NCI-H2029 treated with DMSO at 0.1 percent for 48 hours (cell line): ENCODE measurements around the gene ABCA1.
"Not testable (repeated sequence)": the region's sequence is repeated elsewhere in the genome, so short reads cannot be mapped to it uniquely, and the experiment has no call there.

Experiments
- DNase-seq: peaks from one replicate; lab custom pipeline; 2025; lab: John Stamatoyannopoulos, UW

The ABCA1 gene

DNA sequence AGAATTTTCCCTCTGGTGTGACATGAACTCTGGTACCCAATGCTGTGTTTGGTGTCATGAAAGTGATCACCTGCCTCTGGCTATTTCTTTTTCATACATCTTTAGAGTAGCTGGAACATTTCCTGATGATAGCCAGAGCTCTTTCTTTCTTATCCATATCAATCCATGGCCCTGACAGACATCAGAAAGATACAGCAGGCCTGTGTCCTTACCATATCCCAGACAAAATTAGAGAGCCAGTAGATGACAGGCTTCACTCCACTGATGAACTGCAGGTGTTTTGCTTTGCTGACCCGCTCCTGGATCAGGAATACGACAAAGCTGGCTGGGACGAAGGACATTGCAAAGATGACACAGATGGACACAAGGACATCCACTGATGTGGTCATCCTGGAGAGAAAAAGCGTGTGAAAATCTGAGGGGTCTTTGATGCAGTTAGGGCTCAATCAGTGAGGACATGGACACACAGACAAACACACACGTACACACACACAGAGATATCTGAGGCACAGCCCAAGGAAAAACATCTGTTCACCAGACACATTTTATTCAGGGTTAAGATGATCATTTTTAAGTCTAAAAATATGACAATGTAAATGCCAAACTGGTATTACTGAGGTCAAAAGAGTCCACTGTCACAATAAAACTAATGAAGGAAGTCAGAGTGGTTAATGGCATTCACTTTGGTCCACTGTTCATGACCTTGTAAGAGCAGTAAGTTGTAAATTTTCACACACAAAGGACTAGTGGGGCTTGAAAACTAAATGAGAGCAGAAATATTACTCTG lies 129.6 kb downstream of the ABCA1 start:
- no peak for DNase-seq

DNA sequence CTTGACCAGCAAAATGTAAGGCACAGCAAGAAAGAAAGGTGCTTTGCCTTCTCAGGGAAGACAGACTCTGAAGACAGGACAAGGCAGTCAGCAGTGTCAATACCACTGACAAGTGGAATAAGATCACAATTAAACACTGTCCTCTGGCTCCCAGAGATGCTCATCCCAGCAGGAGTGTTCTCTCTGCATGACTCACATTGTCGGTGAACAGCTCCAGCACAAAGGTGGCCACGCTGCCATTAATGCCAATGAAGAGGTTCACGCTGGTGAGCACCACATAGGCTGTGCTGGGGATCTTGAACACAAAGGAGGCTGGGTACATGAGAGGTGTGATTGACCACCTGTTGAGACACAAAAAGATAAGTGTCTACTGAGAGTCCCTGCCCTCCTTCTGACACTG lies 132.1 kb downstream of the ABCA1 start:
- DNase-seq: no peak

DNA sequence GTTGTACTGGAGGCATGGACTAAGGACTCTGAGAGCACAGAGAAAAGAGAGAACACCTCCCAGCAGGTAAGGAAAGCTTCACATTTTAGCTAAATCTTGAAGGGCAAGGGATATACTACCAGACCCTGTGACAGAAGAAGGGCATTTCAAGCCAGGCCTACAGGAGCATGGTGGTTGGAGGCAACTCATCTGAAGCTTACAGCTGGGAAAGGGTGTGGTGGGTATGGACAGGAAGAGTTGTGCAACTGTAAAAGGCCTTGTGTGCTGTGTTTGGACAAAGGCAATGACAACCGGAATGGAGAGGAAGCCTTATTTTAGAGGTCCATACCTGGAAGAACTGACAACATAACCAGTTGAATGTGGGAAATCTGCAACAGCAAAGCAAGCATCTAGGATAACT lies 132.9 kb downstream of the ABCA1 start:
- no peak for DNase-seq

DNA sequence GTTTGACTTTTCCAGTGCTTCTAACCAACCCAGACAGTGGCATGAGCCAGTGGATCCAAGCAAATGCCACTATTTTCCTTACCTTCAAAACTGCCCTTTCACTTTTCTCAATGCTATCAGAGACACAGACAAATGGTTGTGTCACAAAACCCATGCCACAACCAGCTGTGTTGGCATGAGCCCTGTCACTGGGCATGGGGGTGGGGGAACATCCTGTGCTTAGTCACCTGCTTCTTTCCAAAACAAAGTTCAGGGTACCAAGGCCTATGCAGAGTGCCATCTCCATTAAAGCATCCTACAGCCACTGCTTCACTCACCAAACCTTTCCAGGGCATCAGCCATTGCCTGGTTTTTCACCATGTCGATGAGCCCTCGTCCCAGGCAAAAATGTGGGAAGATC lies 133.9 kb downstream of the ABCA1 start:
- no peak for DNase-seq

DNA sequence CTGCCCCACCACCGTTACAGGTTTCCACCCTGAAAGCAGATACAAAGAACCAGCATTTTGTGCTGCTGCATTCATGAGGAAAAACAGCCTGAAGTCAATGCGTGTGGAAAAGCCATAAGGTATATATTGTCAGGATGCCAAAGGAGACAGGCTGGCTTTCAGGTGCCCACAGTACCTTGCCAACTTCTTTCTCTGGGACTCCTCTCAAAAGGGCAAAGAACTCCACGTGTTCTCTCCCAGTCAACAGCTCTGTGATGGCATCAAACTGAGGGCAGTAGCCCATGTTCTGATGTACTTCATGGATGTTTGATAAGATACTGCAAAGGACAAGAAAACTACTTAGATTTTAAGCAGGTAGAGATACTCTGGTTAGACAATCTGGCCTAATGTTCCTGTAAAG lies 139.7 kb downstream of the ABCA1 start:
- DNase-seq: no peak

DNA sequence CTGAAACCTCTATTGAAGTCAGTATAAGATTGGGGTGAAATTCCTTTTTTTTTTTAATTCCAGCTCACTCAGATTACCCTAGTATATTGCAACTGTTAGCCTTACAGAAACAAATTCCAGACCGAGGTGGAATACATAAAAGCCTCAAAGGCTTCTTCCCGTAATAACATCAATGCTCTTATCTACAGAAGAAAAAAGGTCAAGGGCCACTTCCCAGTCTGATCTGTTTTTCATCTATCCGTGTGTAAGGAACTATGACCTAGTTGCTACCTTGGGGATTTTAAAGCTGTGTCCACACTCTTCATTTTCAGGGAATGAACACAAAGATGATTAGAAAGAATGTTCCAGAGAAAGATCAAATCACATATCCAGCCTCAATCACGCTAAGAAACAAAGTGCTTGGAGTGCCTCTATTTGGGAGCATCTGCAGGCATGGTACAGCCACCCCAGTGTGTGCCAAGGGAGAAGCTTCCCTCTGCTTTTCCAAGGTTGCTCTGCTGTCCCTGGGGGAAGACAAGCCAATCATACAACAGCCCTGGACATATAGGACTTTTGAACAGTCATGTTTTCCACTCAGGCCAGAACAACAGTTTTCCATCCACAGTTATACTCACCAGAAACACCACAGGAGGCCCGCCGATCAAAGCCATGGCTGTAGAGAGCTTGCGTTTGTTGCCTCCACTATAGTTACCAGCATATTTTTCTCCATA lies 140.5 kb downstream of the ABCA1 start:
- no peak for DNase-seq

DNA sequence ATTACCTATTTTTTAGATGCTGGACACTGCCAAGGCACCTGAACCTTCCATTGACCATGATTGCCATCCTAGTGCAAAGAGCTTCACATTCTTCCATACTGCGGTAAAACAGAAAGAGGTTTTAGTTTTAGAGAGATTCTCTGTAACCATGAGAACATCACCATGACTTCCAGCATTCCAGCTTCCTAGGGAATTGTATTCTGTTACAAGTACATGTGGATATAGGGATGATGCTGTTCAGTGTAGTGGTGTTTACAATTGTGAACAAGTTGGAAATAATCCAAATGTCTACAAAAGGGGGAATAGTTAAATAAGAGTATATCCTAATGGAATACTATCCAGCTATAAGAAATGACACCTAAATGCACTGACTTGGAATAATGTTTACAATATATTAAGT lies 141.7 kb downstream of the ABCA1 start:
- no peak for DNase-seq

DNA sequence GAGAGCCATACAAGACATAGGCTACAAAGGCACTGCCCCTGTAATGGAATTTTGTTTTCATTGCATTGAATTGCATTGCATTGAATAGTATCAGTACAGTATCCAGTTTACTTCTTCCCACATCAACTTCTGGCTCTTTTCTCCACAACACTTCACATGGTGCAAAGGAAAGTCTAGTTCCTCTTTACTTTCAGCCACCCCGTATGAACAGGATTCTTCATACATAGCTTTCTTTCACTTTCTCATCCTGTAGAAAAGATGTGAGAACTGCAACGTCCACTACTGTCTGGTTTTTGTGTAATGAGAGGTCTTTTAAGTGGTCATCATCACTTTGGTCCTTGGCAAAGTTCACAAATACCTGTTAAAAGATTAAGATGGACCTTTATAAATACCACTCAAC lies 143.9 kb downstream of the ABCA1 start:
- no peak for DNase-seq

DNA sequence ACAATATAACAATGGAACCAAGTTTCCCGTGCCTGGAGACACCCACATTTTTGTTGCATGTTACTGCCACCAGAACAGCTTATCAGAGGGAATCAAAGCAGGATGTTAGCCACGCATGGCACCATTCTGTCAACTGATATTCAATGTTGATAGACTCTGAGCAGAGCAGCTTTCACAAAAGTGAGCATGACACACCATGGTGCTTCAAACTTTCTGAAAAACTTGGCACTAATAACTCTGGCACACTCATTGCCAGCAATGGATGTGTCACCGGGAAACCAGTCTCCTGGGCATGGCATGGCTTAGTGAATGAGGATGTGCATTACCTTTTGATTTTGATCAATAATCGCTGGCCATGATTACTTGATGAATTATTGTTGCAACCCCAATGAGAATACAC lies 144.4 kb downstream of the ABCA1 start:
- DNase-seq: no peak

DNA sequence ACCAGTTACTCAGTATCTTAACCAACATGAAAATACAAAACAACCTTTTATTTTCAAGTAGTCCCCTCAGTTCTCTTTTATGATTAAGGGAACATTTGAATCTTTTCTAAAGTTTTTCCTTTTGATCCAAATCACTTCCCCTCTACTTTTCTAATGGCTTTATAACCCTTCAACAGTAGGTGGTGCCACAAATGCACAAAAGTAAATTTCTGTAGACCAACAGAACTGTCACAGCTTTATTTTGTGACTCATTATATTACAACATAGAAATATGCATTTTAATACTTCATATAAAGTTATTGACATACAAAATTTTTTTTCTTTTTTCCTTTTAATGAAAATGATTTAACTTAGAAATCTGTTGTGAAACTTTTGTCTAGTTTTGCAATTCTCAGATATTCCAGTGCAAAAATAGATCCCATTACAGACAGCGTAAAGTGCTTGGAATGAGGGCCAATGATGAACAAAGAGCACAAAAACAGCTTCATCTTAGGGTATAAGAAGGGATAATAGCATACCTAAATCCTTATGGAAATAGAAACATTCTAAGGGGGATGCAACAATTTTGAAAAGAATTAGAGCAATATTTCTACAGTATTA lies 147.1 kb downstream of the ABCA1 start:
- no peak for DNase-seq

DNA sequence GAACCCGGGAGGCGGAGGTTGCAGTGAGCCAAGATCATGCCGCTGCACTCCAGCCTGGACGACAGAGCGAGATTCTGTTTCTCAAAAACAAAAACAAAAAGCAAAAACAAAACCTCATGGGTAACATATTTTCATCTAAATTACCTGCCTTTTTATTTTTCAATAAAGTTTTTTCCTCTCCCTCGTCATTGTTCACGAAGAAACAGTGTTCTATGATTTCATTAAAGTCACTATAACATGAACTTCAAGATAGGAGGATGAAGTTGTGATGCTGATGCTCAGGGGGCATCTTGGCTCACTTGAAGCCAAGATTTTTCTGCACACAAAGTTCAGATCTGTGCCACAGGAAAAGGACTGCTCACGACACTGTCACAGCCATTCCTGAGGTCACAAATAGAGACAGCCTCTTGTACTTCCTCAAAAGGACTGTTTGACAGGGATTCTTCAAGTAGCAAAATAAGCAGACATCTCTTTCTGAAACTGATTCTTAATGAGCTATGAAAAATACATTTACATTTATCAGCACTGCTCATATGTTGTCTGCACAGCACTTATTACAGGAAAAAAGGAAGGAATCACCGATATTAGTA lies 147.9 kb downstream of the ABCA1 start:
- DNase-seq: no peak

DNA sequence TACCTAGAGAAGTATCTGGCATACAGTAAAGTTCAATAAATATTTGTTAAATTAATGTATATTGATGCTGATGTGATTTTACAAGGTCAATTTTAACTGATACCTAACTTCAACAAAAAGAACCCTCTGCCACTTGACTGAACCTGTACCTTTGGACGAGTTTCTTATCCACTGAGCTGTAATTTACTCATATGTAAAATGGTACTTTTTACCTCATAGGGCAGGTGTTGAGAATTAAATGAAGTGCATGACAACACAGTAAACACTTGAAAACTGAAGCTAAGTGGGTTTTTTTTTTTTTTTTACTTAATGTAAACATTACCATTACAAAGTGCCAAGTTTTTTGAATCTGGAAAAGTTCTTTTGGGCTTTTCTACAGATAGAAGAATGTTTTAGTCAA lies 148.6 kb downstream of the ABCA1 start:
- DNase-seq: no peak

DNA sequence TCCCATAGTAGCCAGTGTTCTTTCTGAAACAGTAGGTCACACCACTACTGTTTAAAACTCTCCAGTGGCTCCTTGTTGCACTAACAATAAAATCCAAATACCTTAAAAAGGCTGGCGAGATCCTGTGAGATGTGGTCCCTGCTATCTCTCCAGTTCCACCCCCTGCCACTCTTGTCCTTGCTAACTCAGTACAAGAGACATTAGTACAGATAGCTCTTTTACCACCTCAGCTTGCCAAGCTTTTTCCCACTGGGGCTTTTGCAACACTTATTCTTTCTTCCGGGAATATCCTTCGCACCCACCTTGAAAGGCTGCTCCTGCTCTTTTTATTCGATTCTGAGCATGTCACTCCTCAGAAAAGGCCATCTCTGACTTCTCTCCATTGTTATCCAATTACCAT lies 149.2 kb downstream of the ABCA1 start:
- DNase-seq: no peak

DNA sequence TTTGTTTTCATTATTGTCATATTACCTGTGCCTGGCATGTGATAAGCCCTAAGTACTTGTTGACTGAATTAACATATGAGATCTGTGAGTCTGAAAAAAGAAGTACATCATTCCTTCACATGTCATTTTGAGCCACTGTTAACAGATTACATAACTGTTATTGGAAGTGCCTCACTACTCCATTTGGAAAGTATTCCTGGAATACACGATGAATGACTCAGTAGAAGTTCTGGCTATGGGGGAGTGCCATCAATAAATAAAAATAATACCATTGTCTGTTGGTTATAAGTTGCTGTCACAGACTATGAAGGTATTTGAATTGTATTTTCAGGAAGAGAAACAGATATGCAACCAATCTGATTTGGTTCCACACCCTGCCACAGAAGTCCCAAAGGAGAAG lies 151.2 kb downstream of the ABCA1 start:
- no peak for DNase-seq

DNA sequence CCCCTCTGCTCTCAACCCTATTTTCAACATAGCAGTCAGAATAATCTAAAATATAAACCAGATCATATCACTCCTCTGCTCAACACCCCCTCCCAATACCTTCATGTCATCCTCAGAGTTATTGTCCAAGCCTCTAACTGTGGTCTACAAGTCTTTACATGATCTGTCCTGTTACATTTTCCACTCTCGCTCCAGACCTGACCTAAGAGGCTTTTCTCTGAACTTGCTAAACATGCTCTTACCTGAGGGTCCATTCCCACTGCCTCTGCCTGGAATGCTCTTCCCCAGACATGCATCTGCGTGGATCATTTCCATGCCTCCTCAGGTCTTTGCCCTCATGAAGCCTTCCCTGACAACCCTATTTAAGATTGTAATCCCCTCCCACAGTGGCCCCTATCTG lies 152.0 kb downstream of the ABCA1 start:
- DNase-seq: no peak

DNA sequence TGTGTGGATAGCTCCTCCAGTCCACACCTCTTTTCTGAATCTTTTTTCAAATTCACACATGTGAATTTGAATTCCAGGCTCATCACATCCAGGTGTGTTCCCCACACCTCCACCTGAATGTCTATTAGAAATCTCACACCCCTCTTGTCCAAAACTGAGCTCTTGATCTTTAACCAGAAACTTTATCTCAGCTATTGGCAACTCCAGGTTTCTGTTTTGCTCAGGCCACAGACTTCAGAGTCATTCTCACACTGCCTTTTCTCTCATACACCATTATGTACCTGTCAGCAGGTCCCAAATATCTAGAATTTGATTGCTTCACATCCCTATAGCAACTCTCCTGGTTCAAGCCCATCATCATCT lies 152.4 kb downstream of the ABCA1 start:
- DNase-seq: no peak

DNA sequence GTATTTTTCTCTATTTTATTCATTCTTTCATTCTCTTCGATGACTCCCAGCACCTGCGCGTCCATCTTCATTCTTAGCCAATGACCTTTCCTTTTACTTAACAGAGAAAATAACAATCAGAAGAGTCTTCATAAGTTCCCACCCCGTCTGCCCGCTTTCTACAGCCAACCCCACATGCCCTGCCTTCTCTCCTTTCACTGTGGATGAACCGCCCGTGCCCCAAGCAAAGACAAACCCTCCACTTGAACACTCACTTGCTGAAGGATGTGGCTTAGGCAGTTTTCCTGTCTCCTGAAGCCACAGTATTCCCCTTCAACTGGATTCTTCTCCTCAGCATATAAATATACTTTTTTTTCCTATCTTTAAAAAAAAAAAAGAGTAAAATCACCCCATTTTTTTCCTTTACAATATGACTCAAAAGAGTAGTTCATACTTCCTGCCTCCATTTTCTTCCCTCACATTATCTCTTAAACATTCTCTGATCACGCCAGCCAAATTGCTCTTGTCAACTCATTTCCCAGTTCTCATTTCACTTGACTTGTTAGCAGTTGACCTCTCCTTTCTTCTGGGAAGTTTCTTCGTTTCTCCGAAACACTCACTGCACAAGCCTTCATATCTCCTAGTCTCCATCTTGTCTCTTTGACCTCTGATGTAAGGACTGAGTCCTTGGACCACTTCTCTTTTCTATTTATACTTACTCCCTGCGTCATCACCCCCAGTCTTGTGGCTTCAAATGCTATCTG lies 153.0 kb downstream of the ABCA1 start:
- DNase-seq: no peak

DNA sequence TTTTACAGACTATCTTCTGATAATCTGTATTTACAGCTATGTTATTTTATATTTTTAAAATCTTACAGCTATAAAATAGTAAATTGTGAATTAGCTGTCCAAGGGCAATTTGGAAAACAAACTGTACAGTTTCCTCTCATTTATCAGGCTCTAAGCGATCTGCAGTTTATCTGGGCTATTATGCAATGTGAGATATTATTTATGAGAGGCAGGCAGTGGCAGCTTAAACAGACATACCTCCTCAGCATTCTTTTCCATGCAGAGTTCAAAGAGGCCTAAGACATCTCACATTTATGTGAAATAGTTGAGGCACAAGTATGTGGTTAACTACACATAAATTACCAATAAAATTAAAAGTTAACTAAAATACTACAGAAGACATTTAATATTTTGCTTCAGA lies 153.8 kb downstream of the ABCA1 start:
- no peak for DNase-seq

DNA sequence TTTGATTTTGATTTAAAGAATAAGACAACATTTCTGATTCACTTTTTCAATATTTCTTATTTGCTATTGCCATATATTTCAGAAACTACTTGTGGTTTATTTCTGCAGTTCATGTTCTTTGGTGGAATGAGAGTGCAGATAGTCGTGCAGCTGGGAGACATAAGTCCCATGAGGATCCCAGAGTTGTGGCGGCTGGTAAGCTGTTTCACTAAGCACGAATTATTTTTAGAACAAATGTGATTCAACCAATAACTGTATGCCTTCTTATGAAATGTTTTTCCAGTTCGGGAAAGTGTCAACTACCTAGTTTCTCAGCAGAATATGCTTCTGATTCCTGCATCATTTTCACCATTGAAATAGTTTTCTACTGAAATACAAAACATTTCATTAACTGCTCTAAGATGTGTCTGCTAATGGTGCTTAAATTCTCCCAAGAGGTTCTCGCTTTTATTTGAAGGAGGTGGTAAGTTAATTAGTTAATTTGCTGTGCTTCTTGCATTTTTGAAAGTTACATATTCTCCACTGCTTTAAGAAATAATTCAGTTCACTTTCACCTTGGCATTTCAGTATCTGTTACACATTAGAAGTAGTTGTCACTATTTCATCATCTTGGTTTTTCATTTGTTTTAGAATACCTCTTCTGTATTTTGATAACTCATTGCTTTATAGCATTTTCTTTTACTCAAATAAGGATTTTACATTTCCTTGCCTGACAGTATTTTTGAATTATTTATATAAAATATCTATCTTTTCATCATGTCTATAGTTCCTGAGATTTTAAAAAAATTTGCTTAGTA lies 155.0 kb downstream of the ABCA1 start:
- no peak for DNase-seq

DNA sequence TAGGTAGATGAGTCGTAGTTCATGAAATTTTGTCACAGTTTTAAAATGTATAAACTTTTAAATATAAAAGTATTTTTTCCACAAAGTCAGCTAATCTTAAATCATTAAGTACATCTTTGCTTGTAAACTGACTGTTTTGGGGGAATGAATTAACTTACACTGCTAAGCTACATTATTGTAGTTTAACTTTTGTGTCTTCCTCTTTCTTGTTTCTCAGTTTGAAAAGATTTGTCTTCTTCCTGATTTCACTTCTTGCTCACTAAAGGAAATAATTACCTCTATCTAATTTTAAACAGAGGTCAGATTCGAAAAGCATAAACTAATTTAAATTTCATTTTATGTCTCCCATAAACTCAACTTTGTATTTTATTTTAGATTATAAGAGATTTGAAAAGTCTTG lies 158.3 kb downstream of the ABCA1 start:
- DNase-seq: no peak

DNA sequence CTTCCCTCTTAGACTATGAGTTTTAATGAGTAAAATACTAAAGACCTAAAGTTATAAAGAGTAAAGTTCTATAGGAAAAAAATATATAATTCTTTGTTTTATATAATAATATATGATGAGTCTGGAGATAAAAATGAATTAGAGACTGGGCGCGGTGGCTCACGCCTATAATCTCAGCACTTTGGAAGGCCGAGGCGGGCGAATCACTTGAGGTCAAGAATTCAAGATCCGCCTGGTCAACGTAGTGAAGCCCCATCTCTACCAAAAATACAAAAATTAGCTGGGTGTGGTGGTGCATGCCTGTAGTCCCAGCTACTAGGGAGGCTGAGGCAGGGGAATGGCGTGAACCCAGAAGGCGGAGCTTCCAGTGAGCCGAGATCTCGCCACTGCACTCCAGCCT lies 158.9 kb downstream of the ABCA1 start:
- DNase-seq: not testable (repeated sequence)

DNA sequence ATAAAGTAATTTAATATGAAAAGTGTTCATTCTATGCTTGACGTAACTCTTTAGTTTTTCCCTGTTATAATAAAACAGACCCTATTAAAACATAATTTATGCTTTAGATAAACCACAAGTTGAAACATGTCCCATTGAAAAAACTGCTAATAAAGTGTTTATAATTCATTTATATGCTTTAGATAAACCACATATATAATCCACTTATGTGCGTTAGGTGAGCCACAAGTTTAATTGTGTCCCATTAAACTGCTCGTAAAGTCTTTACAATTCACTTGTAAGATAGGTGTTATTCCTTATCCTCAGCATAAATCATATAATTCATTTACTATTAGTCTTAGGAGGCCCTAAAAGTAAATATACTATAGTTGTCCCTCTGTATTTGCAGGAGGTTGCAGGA lies 160.4 kb downstream of the ABCA1 start:
- DNase-seq: no peak
